WI38 (cell line): ENCODE measurements around the gene MYPOP.
"Not testable (repeated sequence)": the region's sequence is repeated elsewhere in the genome, so short reads cannot be mapped to it uniquely, and the experiment has no call there.

Experiments used
- H3K4me3 ChIP-seq: 2 replicates; pipeline ENCODE4 v1.5.1; 2011; ENCODE audit warnings: low read depth, mild to moderate bottlenecking, control low read depth, low read length
- CTCF ChIP-seq: IDR thresholded peaks from 2 replicates; pipeline ENCODE4 v1.5.1; 2012; ENCODE audit warnings: low read depth, mild to moderate bottlenecking, control low read depth, low read length

The MYPOP gene

GRCh38 chr19:45897261-45897812, 5.1 kb downstream of the MYPOP start:
- TF ChIP-seq CTCF = no peak
- H3K4me3 ChIP-seq = no peak overlapping the region

- H3K4me3 ChIP-seq = not testable (repeated sequence)
Measured at GRCh38 chr19:45895983-45896599, 6.3 kb downstream of the MYPOP start.

GRCh38 chr19:45895519-45895972, 6.9 kb downstream of the MYPOP start:
- TF ChIP-seq CTCF = no peak

GRCh38 chr19:45890877-45891276, 11.5 kb downstream of the MYPOP start:
- no peak for TF ChIP-seq CTCF

More at GRCh38 chr19:45895519-45895972, 6.9 kb downstream of the MYPOP start:
- no peak overlapping the region for H3K4me3 ChIP-seq

GRCh38 chr19:45889210-45889885, 13.1 kb downstream of the MYPOP start:
- H3K4me3 ChIP-seq = no peak overlapping the region
- no peak for TF ChIP-seq CTCF

More at GRCh38 chr19:45890877-45891276, 11.5 kb downstream of the MYPOP start:
- H3K4me3 ChIP-seq = no peak overlapping the region

- TF ChIP-seq CTCF = no peak
- peak overlapping the region; percentile 68 for H3K4me3 ChIP-seq
Measured at GRCh38 chr19:45887200-45887710, 15.2 kb downstream of the MYPOP start.

- no peak for TF ChIP-seq CTCF
- H3K4me3 ChIP-seq = peak overlapping the region; percentile 68
Measured at GRCh38 chr19:45886427-45887199, 15.8 kb downstream of the MYPOP start.
